Measurements from ENCODE around the gene OSBPL3.

The OSBPL3 gene

GRCh38 chr7:24763303-24763901 is 216.6 kb downstream of the OSBPL3 start:
- DNase-seq (ENCODE audit: low read depth, low spot score), result no peak

GRCh38 chr7:24762771-24763170 is 217.2 kb downstream of the OSBPL3 start:
- no peak for DNase-seq (ENCODE audit: low read depth, low spot score)

- DNase-seq (ENCODE audit: low read depth, low spot score), result no peak
Measured at GRCh38 chr7:24760968-24761367, 219.0 kb downstream of the OSBPL3 start.

- no peak for DNase-seq (ENCODE audit: low read depth, low spot score)
Measured at GRCh38 chr7:24757353-24758275, 222.4 kb downstream of the OSBPL3 start, which contains the start of gene GSDME. TSS of gene GSDME (minus strand) at chr7:24757464. CDS start at chr7:24749774, 7,690 bp downstream.

- no peak for DNase-seq (ENCODE audit: low read depth, low spot score)
Measured at GRCh38 chr7:24756545-24757352, 223.2 kb downstream of the OSBPL3 start.

GRCh38 chr7:24755541-24756407 is 224.2 kb downstream of the OSBPL3 start:
- DNase-seq (ENCODE audit: low read depth, low spot score), result no peak

GRCh38 chr7:24754906-24755506 is 225.0 kb downstream of the OSBPL3 start:
- DNase-seq (ENCODE audit: low read depth, low spot score), result no peak

- DNase-seq (ENCODE audit: low read depth, low spot score), result no peak
Measured at GRCh38 chr7:24752073-24752800, 227.7 kb downstream of the OSBPL3 start.

GRCh38 chr7:24751484-24751883 is 228.5 kb downstream of the OSBPL3 start:
- DNase-seq (ENCODE audit: low read depth, low spot score), result no peak

GRCh38 chr7:24750441-24751055 is 229.4 kb downstream of the OSBPL3 start:
- no peak for DNase-seq (ENCODE audit: low read depth, low spot score)

GRCh38 chr7:24748521-24748920 is 231.5 kb downstream of the OSBPL3 start:
- no peak for DNase-seq (ENCODE audit: low read depth, low spot score)
